ENCODE measurements around the gene CCDC9B.

GRCh38 chr15:40343512-40343911 lies 2.8 kb upstream of the CCDC9B start:
- TF ChIP-seq CTCF (IDR thresholded peaks at IDR 0.05) (no peak), POLR2A (IDR thresholded peaks at IDR 0.05) (no peak)

All from uterus (tissue), 2 donors.